B cell (primary cell): ENCODE measurements around the gene QKI. TPM values are rescaled to one million over a fixed set of nuclear protein-coding genes. Genes with fewer than 3 reads are reported as not detected.

Source experiments
- ATAC-seq: fragments of 200-7000 bp; cut with Tn5 transposase; one replicate; pipeline ENCODE4 v1.10.0; 2021; ENCODE audit warnings: low read depth, mild to moderate bottlenecking, moderate number of reproducible peaks, moderate library complexity
- CTCF ChIA-PET: fragments of 350-600 bp; sonication (Branson Sonifier 250); formaldehyde crosslinking; loops from one replicate; lab custom pipeline; 2021; ENCODE audit warnings: antibody characterized with exemption, inconsistent platforms; lab: Charles Lee
- POLR2A ChIA-PET: fragments of 350-600 bp; sonication (Branson Sonifier 250); formaldehyde crosslinking; loops from one replicate; lab custom pipeline; 2021; ENCODE audit warnings: antibody characterized with exemption; lab: Charles Lee
- DNase-seq: peaks from one replicate; pipeline ENCODE4 v3.0.0; 2013
- H2AFZ ChIP-seq: 2 replicates; pipeline ENCODE4 v1.6.1; 2012; ENCODE audit warnings: mild to moderate bottlenecking, low read depth, low read length; ENCODE audit not compliant: insufficient read depth, poor library complexity, severe bottlenecking
- H3K27ac ChIP-seq, 2 donors: 1 replicate in 1 of 2; 2 replicates in 1 of 2; pipeline ENCODE4 v1.5.1; 2012 to 2013; ENCODE audit warnings: low read length in 2 of 2, mild to moderate bottlenecking in 2 of 2, moderate library complexity in 1 of 2
- H3K27me3 ChIP-seq, 4 experiments: fragments of 200-600 bp in 1 of 4; sonication (generic) in 1 of 4; replicated peaks in 1 of 4; 1 replicate in 2 of 4; 2 replicates in 2 of 4; pipeline versions ENCODE4 v1.6.1 to v1.7.0; 2013 to 2016; ENCODE audit warnings: low read length in 3 of 4, mild to moderate bottlenecking in 2 of 4, mixed read lengths in 1 of 4, moderate library complexity in 1 of 4; ENCODE audit not compliant: insufficient read depth in 4 of 4, control insufficient read depth in 3 of 4; ENCODE audit errors: control extremely low read depth in 1 of 4
- H3K36me3 ChIP-seq, 2 experiments: replicated peaks in 1 of 2; 1 replicate in 1 of 2; 2 replicates in 1 of 2; pipeline versions ENCODE4 v1.6.1 to v1.7.1; 2013; ENCODE audit warnings: low read length in 1 of 2; ENCODE audit not compliant: insufficient read depth in 2 of 2, control insufficient read depth in 1 of 2; ENCODE audit errors: control extremely low read depth in 1 of 2, extremely low read depth in 1 of 2
- H3K4me1 ChIP-seq, 2 donors: fragments of 200-600 bp in 1 of 2; sonication (generic) in 1 of 2; 1 replicate in 1 of 2; 2 replicates in 1 of 2; pipeline versions ENCODE4 v1.5.1 to v1.6.1; 2013 to 2017; ENCODE audit warnings: low read length in 2 of 2; ENCODE audit not compliant: control insufficient read depth in 2 of 2, insufficient read depth in 2 of 2
- H3K4me2 ChIP-seq: replicated peaks from 2 replicates; pipeline ENCODE3; 2012; ENCODE audit warnings: mild to moderate bottlenecking, low read depth, low read length; ENCODE audit not compliant: poor library complexity, severe bottlenecking
- H3K4me3 ChIP-seq, 5 experiments: fragments of 200-600 bp in 1 of 5; sonication (generic) in 1 of 5; 1 replicate in 3 of 5; 2 replicates in 2 of 5; pipeline versions ENCODE4 v1.5.1 to v1.7.0; 2011 to 2016; ENCODE audit warnings: low read length in 4 of 5, mild to moderate bottlenecking in 4 of 5, low read depth in 2 of 5, control low read depth in 1 of 5, moderate library complexity in 1 of 5; ENCODE audit not compliant: insufficient read depth in 1 of 5; ENCODE audit errors: control extremely low read depth in 1 of 5, extremely low read depth in 1 of 5
- H3K79me2 ChIP-seq: fragments of 200-600 bp; sonication (generic); one replicate; pipeline ENCODE4 v1.6.0; 2016; ENCODE audit warnings: low read length; ENCODE audit not compliant: control insufficient read depth, insufficient read depth
- H3K9ac ChIP-seq: fragments of 200-600 bp; sonication (generic); 2 replicates; pipeline ENCODE4 v1.6.1; 2017; ENCODE audit warnings: mild to moderate bottlenecking, low read length, moderate library complexity
- H3K9me3 ChIP-seq, 3 donors: one replicate each; pipeline versions ENCODE4 v1.6.1 to v1.7.1; 2013; ENCODE audit warnings: low read length in 2 of 3; ENCODE audit not compliant: control insufficient read depth in 2 of 3, insufficient read depth in 1 of 3; ENCODE audit errors: control extremely low read depth in 1 of 3
- H4K20me1 ChIP-seq: 2 replicates; pipeline ENCODE4 v1.6.0; 2012; ENCODE audit warnings: mild to moderate bottlenecking, low read length; ENCODE audit not compliant: insufficient read depth, control insufficient read depth, poor library complexity, severe bottlenecking
- H3K27ac Mint-ChIP-seq: one replicate; pipeline ENCODE4 v1.8.0; 2021; ENCODE audit warnings: mixed read lengths
- H3K27me3 Mint-ChIP-seq: one replicate; pipeline ENCODE4 v1.8.0; 2021; ENCODE audit warnings: mixed read lengths
- H3K4me1 Mint-ChIP-seq: one replicate; pipeline ENCODE4 v1.8.0; 2021; ENCODE audit warnings: mixed read lengths
- H3K4me3 Mint-ChIP-seq: one replicate; pipeline ENCODE4 v1.8.0; 2021; ENCODE audit warnings: mixed read lengths
- H3K9me3 Mint-ChIP-seq: one replicate; pipeline ENCODE4 v1.8.0; 2022; ENCODE audit warnings: mixed read lengths; ENCODE audit not compliant: insufficient read depth
- EZH2 ChIP-seq: IDR thresholded peaks from 2 replicates; pipeline ENCODE4 v1.6.1; 2012; ENCODE audit warnings: borderline replicate concordance, low read depth, mild to moderate bottlenecking, moderate library complexity, low read length; ENCODE audit not compliant: insufficient read depth, poor library complexity, severe bottlenecking
- WGBS: methylation state at CpG from one replicate; pipeline ENCODE4 v1.1.5; 2013; ENCODE audit warnings: missing lambda C conversion rate; ENCODE audit not compliant: insufficient coverage; 5-methylcytosine and 5-hydroxymethylcytosine counted together
- intact Hi-C: fragments of 100-400 bp; cut with micrococcal nuclease; formaldehyde crosslinking; loops from one replicate; pipeline ENCODE4 v1.10.0; 2022
- polyA plus RNA-seq: library from polyadenylated mRNA; depleted of rRNA; stranded (reverse); fragments of >200 nt; gene quantifications from 2 replicates; pipeline ENCODE4 v1.2.3, GENCODE V29; 2012
- total RNA-seq, 2 donors: library from RNA; stranded (reverse); fragments of 120-200 nt in 1 of 2; gene quantifications; 1 replicate in 1 of 2; 2 replicates in 1 of 2; pipeline versions ENCODE4 v1.2.3 to v1.2.4, GENCODE V29; 2013 to 2022
- TF ChIP-seq, protein P1 (sequence below): fragments of 200-600 bp; IDR thresholded peaks from one replicate; pipeline ENCODE4 v1.8.0; 2022; ENCODE audit warnings: antibody characterized with exemption, mild to moderate bottlenecking

QKI gene
- total and polyA plus RNA-seq, 2 donors (not counting 1 experiment from before 2014, with no cell fraction given): 38.8 to 79.5 TPM

DNA sequence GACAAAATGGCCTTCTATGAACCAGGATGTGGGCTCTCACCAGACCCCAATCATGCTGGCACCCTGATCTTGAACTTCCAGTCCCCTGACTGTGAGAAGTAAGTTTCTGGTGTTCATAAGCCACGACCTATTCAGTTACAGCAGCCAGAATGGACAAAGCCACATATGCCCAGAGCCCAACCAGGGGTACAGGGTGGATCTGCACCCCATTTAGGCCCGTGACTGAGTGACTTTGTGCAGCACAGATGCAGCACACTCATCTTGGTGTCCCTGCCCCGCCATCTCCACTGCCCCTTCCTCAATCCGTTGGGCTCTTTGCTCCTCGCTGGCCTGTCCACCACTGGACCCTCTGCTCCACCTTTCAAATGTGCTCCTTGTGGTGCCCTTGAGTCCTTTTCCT is 205.6 kb downstream of the QKI start:
- Histone ChIP-seq H3K36me3 (no peaks in the 10 kb centered on the region), H3K9ac (no peak overlapping the region), H3K79me2 (no peaks in the 10 kb centered on the region), H3K4me2 (no peak overlapping the region), H3K27ac (no peak overlapping the region), H4K20me1 (no peaks in the 10 kb centered on the region), H2AFZ (no peak overlapping the region), H3K27me3 (no peaks in the 10 kb centered on the region), H3K9me3 (peaks cover 0 to 2% (median 0%) of the 10 kb centered on the region in 3 donors), H3K4me1 (peaks cover 0 to 4% of the 10 kb centered on the region in 2 donors), H3K4me3 (no peak overlapping the region)
- Mint-ChIP-seq H3K4me3 (no peak overlapping the region), H3K27ac (no peak overlapping the region), H3K9me3 (no peaks in the 10 kb centered on the region), H3K27me3 (no peaks in the 10 kb centered on the region), H3K4me1 (peaks cover 4% of the 10 kb centered on the region)
- POLR2A ChIA-PET: no interaction called here
- ATAC-seq (no peak), DNase-seq (no peak)
- intact Hi-C loops: no loop called here
- WGBS: 93% methylated on average over 4 of the region's 5 CpGs
- CTCF ChIA-PET: no interaction called here
- no peak for TF ChIP-seq EZH2
- TF ChIP-seq, protein P1, sequence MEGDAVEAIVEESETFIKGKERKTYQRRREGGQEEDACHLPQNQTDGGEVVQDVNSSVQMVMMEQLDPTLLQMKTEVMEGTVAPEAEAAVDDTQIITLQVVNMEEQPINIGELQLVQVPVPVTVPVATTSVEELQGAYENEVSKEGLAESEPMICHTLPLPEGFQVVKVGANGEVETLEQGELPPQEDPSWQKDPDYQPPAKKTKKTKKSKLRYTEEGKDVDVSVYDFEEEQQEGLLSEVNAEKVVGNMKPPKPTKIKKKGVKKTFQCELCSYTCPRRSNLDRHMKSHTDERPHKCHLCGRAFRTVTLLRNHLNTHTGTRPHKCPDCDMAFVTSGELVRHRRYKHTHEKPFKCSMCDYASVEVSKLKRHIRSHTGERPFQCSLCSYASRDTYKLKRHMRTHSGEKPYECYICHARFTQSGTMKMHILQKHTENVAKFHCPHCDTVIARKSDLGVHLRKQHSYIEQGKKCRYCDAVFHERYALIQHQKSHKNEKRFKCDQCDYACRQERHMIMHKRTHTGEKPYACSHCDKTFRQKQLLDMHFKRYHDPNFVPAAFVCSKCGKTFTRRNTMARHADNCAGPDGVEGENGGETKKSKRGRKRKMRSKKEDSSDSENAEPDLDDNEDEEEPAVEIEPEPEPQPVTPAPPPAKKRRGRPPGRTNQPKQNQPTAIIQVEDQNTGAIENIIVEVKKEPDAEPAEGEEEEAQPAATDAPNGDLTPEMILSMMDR: no peak

DNA sequence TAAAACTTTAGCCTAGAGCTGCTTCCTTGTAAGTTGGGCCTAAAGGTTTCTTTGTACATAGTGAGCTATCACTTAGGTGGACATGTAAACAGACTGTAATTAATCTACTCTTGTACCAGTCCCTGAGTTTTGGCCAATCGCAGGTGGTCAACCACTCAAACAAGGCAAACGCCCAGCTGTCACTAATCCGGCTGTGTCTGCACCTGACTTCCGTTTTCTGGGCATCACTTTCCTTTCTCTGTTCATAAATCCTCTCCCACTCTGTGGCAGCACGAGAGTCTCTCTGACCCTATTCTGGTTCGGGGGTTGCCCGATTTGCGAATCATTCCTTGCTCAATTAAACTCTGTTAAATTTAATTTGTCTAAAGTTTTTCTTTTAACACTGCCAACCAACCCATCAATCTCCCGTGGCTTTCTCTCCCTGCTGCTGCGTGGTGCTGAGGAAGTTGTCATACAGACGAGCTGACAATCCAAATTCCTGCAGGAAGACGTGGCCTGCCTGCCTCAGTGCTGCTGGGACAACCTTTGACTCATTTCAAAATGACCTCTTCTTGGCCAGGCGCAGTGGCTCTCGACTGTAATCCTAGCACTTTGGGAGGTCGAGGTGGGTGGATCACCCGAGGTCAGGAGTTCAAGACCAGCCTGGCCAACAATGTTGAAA is 206.3 kb downstream of the QKI start:
- no peaks in the 10 kb centered on the region for H3K79me2 ChIP-seq
- H3K4me2 ChIP-seq: peak overlapping the region; percentile 25
- H3K4me3 Mint-ChIP-seq: no peak overlapping the region
- intact Hi-C loops: no loop called here
- H4K20me1 ChIP-seq: no peaks in the 10 kb centered on the region
- H2AFZ ChIP-seq: peak overlapping the region; percentile 10
- H3K36me3 ChIP-seq: no peaks in the 10 kb centered on the region
- TF ChIP-seq, protein P1: no peak
- TF ChIP-seq EZH2: no peak
- H3K27me3 Mint-ChIP-seq: no peaks in the 10 kb centered on the region
- H3K27ac Mint-ChIP-seq: no peak overlapping the region
- 55% methylated on average over 12 of the region's 16 CpGs for WGBS
- no peak for ATAC-seq
- no peak for DNase-seq
- POLR2A ChIA-PET: no interaction called here
- no peak overlapping the region for H3K9ac ChIP-seq
- peaks cover 0 to 2% (median 0%) of the 10 kb centered on the region in 3 donors for H3K9me3 ChIP-seq
- peaks cover 10% of the 10 kb centered on the region for H3K4me1 Mint-ChIP-seq
- CTCF ChIA-PET: no interaction called here
- no peaks in the 10 kb centered on the region for H3K9me3 Mint-ChIP-seq
- no peak overlapping the region for H3K4me3 ChIP-seq
- H3K27ac ChIP-seq: no peak overlapping the region
- H3K4me1 ChIP-seq: peaks cover 2 to 7% of the 10 kb centered on the region in 2 donors
- H3K27me3 ChIP-seq: no peaks in the 10 kb centered on the region
